HepG2 (cell line): ENCODE measurements around the gene GRB7. TPM values are rescaled to one million over a fixed set of nuclear protein-coding genes. Genes with fewer than 3 reads are reported as not detected.

Source experiments
- ATF7-NPFF ChIP-seq: sonication (generic); formaldehyde crosslinking; IDR thresholded peaks from 2 replicates; pipeline ENCODE4 v1.8.1; 2023; ENCODE audit warnings: mild to moderate bottlenecking, low read depth, missing genetic modification reagents, moderate library complexity
- CHD4 ChIP-seq: fragments of 200-600 bp; sonication (generic); IDR thresholded peaks from 2 replicates; pipeline ENCODE4 v1.7.0; 2017; ENCODE audit warnings: mild to moderate bottlenecking, low read length, borderline replicate concordance
- HCFC1 ChIP-seq: fragments of 150-350 bp; IDR thresholded peaks from 2 replicates; pipeline ENCODE4 v1.6.1; 2014; ENCODE audit warnings: low read depth, low read length
- HNRNPLL ChIP-seq: fragments of 200-400 bp; formaldehyde crosslinking; IDR thresholded peaks from 2 replicates; pipeline ENCODE4 v1.6.1; 2017; ENCODE audit warnings: mild to moderate bottlenecking, low read depth, low read length; ENCODE audit not compliant: poor library complexity, severe bottlenecking
- KDM5B ChIP-seq: sonication (generic); formaldehyde crosslinking; IDR thresholded peaks from 2 replicates; pipeline ENCODE4 v1.4.0; 2020; ENCODE audit warnings: missing genetic modification reagents, mild to moderate bottlenecking, borderline replicate concordance
- MTA1 ChIP-seq: sonication (generic); formaldehyde crosslinking; IDR thresholded peaks from 2 replicates; pipeline ENCODE4 v1.4.0; 2020; ENCODE audit warnings: missing genetic modification reagents, mild to moderate bottlenecking, borderline replicate concordance
- NFKB2 ChIP-seq: sonication (generic); formaldehyde crosslinking; IDR thresholded peaks from 2 replicates; pipeline ENCODE4 v1.4.0; 2020; ENCODE audit warnings: missing genetic modification reagents, borderline replicate concordance
- PAX8 ChIP-seq: sonication (generic); formaldehyde crosslinking; IDR thresholded peaks from 2 replicates; pipeline ENCODE4 v1.8.0; 2022; ENCODE audit warnings: mild to moderate bottlenecking, missing genetic modification reagents, borderline replicate concordance
- PHF8 ChIP-seq: sonication (generic); formaldehyde crosslinking; IDR thresholded peaks from 2 replicates; pipeline ENCODE4 v1.5.0; 2020; ENCODE audit warnings: missing genetic modification reagents
- RXRA ChIP-seq: sonication (generic); formaldehyde crosslinking; IDR thresholded peaks from 2 replicates; pipeline ENCODE4 v1.5.1; 2020; ENCODE audit warnings: missing genetic modification reagents
- SRSF1 ChIP-seq: fragments of 200-400 bp; formaldehyde crosslinking; optimal IDR thresholded peaks from 2 replicates; pipeline ENCODE3; 2017; ENCODE audit warnings: mild to moderate bottlenecking, low read depth, low read length, moderate library complexity
- YY1 ChIP-seq: IDR thresholded peaks from 2 replicates; pipeline ENCODE4 v1.6.1; 2011; ENCODE audit warnings: low read length, low read depth, moderate library complexity, mild to moderate bottlenecking; ENCODE audit not compliant: insufficient read depth, insufficient replicate concordance
- ZBTB7B ChIP-seq: sonication (generic); formaldehyde crosslinking; IDR thresholded peaks from 2 replicates; pipeline ENCODE4 v1.4.0; 2020; ENCODE audit warnings: missing genetic modification reagents
- ZMYM4 ChIP-seq: sonication (generic); formaldehyde crosslinking; IDR thresholded peaks from 2 replicates; pipeline ENCODE4 v1.8.1; 2023; ENCODE audit warnings: mild to moderate bottlenecking, missing genetic modification reagents
- ZNF558 ChIP-seq: sonication (generic); formaldehyde crosslinking; IDR thresholded peaks from 2 replicates; pipeline ENCODE4 v1.9.0; 2022; ENCODE audit warnings: mild to moderate bottlenecking, missing genetic modification reagents, borderline replicate concordance
- ZNF569 ChIP-seq: sonication (generic); formaldehyde crosslinking; IDR thresholded peaks from 2 replicates; pipeline ENCODE4 v1.5.0; 2020; ENCODE audit warnings: mild to moderate bottlenecking, missing genetic modification reagents, moderate library complexity, borderline replicate concordance
- ZNF670 ChIP-seq: sonication (generic); formaldehyde crosslinking; IDR thresholded peaks from 2 replicates; pipeline ENCODE4 v1.8.0; 2022; ENCODE audit warnings: mild to moderate bottlenecking, missing genetic modification reagents, borderline replicate concordance
- ZNF776 ChIP-seq: sonication (generic); formaldehyde crosslinking; IDR thresholded peaks from 2 replicates; pipeline ENCODE4 v1.4.0; 2020; ENCODE audit warnings: mild to moderate bottlenecking, missing genetic modification reagents
- ZSCAN9 ChIP-seq: IDR thresholded peaks from 2 replicates; pipeline ENCODE4 v1.6.1; 2016; ENCODE audit warnings: borderline replicate concordance
- polyA plus RNA-seq, 8 experiments: library from polyadenylated mRNA; depleted of rRNA in 3 of 8; stranded (reverse) in 7 of 8; unstranded in 1 of 8; fragments of >200 nt; fragmentation: Illumina TruSeq in 4 of 8; extraction: Trizol in 4 of 8; gene quantifications; 2 replicates each; pipeline versions ENCODE4 v1.2.1 to v1.2.3, GENCODE V29; 2011 to 2016; ENCODE audit warnings: low read depth in 4 of 8, missing spikeins in 1 of 8, mixed read lengths in 1 of 8; ENCODE audit not compliant: insufficient read depth in 1 of 8
- total RNA-seq, 5 experiments: library from RNA; depleted of rRNA; stranded (reverse); fragments of >200 nt; fragmentation: Illumina TruSeq; extraction: Trizol; gene quantifications; 2 replicates each; pipeline ENCODE4 v1.2.3, GENCODE V29; 2016; ENCODE audit warnings: low read depth in 1 of 5
- TF ChIP-seq, protein P1 (sequence below): sonication (generic); formaldehyde crosslinking; IDR thresholded peaks from 2 replicates; pipeline ENCODE4 v1.4.0; 2020; ENCODE audit warnings: low read depth, missing genetic modification reagents
- TF ChIP-seq, protein P2 (sequence below): sonication (generic); formaldehyde crosslinking; IDR thresholded peaks from 2 replicates; pipeline ENCODE4 v1.5.0; 2020; ENCODE audit warnings: missing genetic modification reagents
- TF ChIP-seq, protein P3 (sequence below): sonication (generic); formaldehyde crosslinking; IDR thresholded peaks from 2 replicates; pipeline ENCODE4 v1.4.0; 2020; ENCODE audit warnings: missing genetic modification reagents

The GRB7 gene
- total and polyA plus RNA-seq, 2 of the 13 experiments (the other 11 are each of a cell fraction or from before 2014, with no cell fraction given): 60.2 to 77.7 TPM

DNA sequence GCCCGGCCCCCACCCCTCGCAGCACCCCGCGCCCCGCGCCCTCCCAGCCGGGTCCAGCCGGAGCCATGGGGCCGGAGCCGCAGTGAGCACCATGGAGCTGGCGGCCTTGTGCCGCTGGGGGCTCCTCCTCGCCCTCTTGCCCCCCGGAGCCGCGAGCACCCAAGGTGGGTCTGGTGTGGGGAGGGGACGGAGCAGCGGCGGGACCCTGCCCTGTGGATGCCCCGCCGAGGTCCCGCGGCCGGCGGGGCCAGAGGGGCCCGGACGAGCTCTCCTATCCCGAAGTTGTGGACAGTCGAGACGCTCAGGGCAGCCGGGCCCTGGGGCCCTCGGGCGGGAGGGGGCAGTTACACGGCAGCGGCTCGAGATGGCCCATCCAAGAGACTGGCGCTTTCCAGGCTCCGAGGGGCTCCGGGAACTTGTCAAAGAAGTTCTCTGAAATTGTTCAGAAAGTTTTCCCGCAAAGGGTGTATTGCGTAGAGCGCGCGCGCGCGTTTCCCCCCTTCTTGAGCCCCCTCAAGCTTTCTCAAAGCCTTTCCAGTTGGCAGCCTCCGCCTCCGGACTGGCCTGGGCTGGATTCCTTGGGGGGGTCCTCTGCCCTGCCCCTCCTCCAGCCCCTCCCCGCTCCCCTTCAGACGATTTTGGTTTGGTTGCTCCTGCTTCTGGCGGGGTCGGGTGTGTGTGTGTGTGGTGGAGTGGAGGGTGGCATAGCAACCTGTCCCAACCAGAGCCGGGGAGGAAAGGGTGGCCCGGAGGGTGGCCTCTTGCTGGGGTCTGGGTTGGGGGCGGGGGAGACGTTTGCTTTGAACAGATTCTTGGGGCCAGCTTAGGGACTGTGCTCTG is 37.4 kb upstream of the GRB7 start (continued):
- TF ChIP-seq ZNF558: peak; percentile 38; the same call in 1 of the 2 replicates
- TF ChIP-seq PAX8 (CRISPR knock-in tag): no peak
- TF ChIP-seq, protein P1, sequence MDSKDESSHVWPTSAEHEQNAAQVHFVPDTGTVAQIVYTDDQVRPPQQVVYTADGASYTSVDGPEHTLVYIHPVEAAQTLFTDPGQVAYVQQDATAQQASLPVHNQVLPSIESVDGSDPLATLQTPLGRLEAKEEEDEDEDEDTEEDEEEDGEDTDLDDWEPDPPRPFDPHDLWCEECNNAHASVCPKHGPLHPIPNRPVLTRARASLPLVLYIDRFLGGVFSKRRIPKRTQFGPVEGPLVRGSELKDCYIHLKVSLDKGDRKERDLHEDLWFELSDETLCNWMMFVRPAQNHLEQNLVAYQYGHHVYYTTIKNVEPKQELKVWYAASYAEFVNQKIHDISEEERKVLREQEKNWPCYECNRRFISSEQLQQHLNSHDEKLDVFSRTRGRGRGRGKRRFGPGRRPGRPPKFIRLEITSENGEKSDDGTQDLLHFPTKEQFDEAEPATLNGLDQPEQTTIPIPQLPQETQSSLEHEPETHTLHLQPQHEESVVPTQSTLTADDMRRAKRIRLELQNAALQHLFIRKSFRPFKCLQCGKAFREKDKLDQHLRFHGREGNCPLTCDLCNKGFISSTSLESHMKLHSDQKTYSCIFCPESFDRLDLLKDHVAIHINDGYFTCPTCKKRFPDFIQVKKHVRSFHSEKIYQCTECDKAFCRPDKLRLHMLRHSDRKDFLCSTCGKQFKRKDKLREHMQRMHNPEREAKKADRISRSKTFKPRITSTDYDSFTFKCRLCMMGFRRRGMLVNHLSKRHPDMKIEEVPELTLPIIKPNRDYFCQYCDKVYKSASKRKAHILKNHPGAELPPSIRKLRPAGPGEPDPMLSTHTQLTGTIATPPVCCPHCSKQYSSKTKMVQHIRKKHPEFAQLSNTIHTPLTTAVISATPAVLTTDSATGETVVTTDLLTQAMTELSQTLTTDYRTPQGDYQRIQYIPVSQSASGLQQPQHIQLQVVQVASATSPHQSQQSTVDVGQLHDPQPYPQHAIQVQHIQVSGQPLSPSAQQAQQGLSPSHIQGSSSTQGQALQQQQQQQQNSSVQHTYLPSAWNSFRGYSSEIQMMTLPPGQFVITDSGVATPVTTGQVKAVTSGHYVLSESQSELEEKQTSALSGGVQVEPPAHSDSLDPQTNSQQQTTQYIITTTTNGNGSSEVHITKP (CRISPR knock-in tag): no peak
- TF ChIP-seq HCFC1: 0 out of 2 replicates have a peak, but pooled peaks have one; percentile 2
- TF ChIP-seq, protein P2, sequence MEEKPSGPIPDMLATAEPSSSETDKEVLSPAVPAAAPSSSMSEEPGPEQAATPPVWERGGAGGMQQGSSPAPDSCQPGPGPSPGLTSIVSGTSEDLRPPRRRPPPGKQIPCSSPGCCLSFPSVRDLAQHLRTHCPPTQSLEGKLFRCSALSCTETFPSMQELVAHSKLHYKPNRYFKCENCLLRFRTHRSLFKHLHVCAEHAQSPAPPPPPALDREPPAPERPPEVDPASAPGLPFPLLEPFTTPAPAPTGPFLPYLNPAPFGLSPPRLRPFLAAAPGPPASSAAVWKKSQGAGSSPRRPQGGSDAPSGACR (CRISPR knock-in tag): no peak
- TF ChIP-seq, protein P3, sequence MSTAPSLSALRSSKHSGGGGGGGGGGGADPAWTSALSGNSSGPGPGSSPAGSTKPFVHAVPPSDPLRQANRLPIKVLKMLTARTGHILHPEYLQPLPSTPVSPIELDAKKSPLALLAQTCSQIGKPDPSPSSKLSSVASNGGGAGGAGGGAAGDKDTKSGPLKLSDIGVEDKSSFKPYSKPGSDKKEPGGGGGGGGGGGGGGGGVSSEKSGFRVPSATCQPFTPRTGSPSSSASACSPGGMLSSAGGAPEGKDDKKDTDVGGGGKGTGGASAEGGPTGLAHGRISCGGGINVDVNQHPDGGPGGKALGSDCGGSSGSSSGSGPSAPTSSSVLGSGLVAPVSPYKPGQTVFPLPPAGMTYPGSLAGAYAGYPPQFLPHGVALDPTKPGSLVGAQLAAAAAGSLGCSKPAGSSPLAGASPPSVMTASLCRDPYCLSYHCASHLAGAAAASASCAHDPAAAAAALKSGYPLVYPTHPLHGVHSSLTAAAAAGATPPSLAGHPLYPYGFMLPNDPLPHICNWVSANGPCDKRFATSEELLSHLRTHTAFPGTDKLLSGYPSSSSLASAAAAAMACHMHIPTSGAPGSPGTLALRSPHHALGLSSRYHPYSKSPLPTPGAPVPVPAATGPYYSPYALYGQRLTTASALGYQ (CRISPR knock-in tag): no peak
- TF ChIP-seq ZNF670 (CRISPR knock-in tag): no peak
- no peak for TF ChIP-seq CHD4
- no peak for TF ChIP-seq ZMYM4
- no peak for TF ChIP-seq HNRNPLL
- TF ChIP-seq ZBTB7B (CRISPR knock-in tag): 0 out of 2 replicates have a peak, but pooled peaks have one; percentile 10
- TF ChIP-seq KDM5B: peak; percentile 59; the same call in 1 of the 2 replicates
- TF ChIP-seq MTA1 (CRISPR knock-in tag): peak; percentile 38; the same call in 1 of the 2 replicates
- 0 out of 2 replicates have a peak, but pooled peaks have one; percentile 6 for TF ChIP-seq ZSCAN9 (CRISPR knock-in tag)
- TF ChIP-seq PHF8: peak; percentile 76
- 0 out of 2 replicates have a peak, but pooled peaks have one; percentile 59 for TF ChIP-seq ZNF776 (CRISPR knock-in tag)
- 0 out of 2 replicates have a peak, but pooled peaks have one; percentile 43 for TF ChIP-seq ZNF569 (CRISPR knock-in tag)
- TF ChIP-seq YY1: peak; percentile 32
- TF ChIP-seq RXRA (CRISPR knock-in tag): no peak; the same call in 1 of the 2 replicates
- no peak for TF ChIP-seq ATF7-NPFF (CRISPR knock-in tag)
- 0 out of 2 replicates have a peak, but pooled peaks have one; percentile 69 for TF ChIP-seq NFKB2
- peak; percentile 72 for TF ChIP-seq SRSF1
